A549 treated with Hydrocortisone at 1 μM for 4 hours (cell line): ENCODE measurements around the gene PDGFA. TPM values are rescaled to one million over a fixed set of nuclear protein-coding genes. Genes with fewer than 3 reads are reported as not detected.

Source experiments
- total RNA-seq: library from RNA; stranded (reverse); fragments of 200-300 nt; extraction: Qiagen RNA extraction; gene quantifications from 5 replicates; pipeline ENCODE4 v1.2.3, GENCODE V29; 2022

The PDGFA gene
- total RNA-seq: 28.9 to 34.4 TPM (median 31.5 TPM) in 5 replicates

GRCh38 chr7:519484-520390, at the start of gene PDGFA:
Gene PDGFA, minus strand, starts transcription at chr7:519846. Its CDS starts 845 bp downstream, at chr7:519001.

Other genes starting within 250 kb of the PDGFA start
- not detected in 5 replicates for gene FOXL3, start 229.7 kb downstream of the PDGFA start, total RNA-seq
- gene DNAAF5, start 206.9 kb upstream of the PDGFA start, total RNA-seq: 42.4 to 48.3 TPM (median 46.5 TPM) in 5 replicates
- gene PRKAR1B, start 207.4 kb upstream of the PDGFA start, total RNA-seq: 29.1 to 32.2 TPM (median 31.6 TPM) in 5 replicates